ENCODE data around the gene HDAC5.

Gene HDAC5

GRCh38 chr17:44044071-44044470 lies 79.4 kb downstream of the HDAC5 start:
- Histone ChIP-seq H3K9me3 (ENCODE audit: insufficient read depth, low read length) (no peaks in the 10 kb centered on the region), H3K27ac (ENCODE audit: low read length) (no peak overlapping the region), H3K27me3 (ENCODE audit: low read depth, low read length) (no peaks in the 10 kb centered on the region), H4K20me1 (ENCODE audit: insufficient read depth, low read length) (peaks cover 26% of the 10 kb centered on the region), H3K4me2 (ENCODE audit: low read length) (no peak overlapping the region), H3K79me2 (ENCODE audit: low read length) (peaks cover 83% of the 10 kb centered on the region), H2AFZ (ENCODE audit: low read depth, low read length) (no peak overlapping the region), H3K36me3 (replicated peaks; ENCODE audit: low read depth, low read length) (peaks cover 30% of the 10 kb centered on the region), H3K4me3 (ENCODE audit: low read length) (no peak overlapping the region), H3K9ac (ENCODE audit: low read length) (no peak overlapping the region), H3K4me1 (ENCODE audit: low read length) (peaks cover 6% of the 10 kb centered on the region; the same call in 1 of the 2 replicates)
- no peak for TF ChIP-seq EZH2phosphoT487 (IDR thresholded peaks at IDR 0.05; ENCODE audit: low read depth)
- TF ChIP-seq CTCF (IDR thresholded peaks at IDR 0.05; ENCODE audit: low read depth, low read length) = no peak

- Histone ChIP-seq H3K4me1 (ENCODE audit: low read length) (peaks cover 6% of the 10 kb centered on the region; the same call in 1 of the 2 replicates), H3K9me3 (ENCODE audit: insufficient read depth, low read length) (no peaks in the 10 kb centered on the region), H3K4me3 (ENCODE audit: low read length) (no peak overlapping the region), H3K27ac (ENCODE audit: low read length) (no peak overlapping the region), H3K4me2 (ENCODE audit: low read length) (no peak overlapping the region), H2AFZ (ENCODE audit: low read depth, low read length) (no peak overlapping the region), H3K27me3 (ENCODE audit: low read depth, low read length) (no peaks in the 10 kb centered on the region), H3K9ac (ENCODE audit: low read length) (no peak overlapping the region), H3K36me3 (replicated peaks; ENCODE audit: low read depth, low read length) (peaks cover 29% of the 10 kb centered on the region), H4K20me1 (ENCODE audit: insufficient read depth, low read length) (peaks cover 23% of the 10 kb centered on the region), H3K79me2 (ENCODE audit: low read length) (peaks cover 75% of the 10 kb centered on the region)
- TF ChIP-seq CTCF (IDR thresholded peaks at IDR 0.05; ENCODE audit: low read depth, low read length) (no peak), EZH2phosphoT487 (IDR thresholded peaks at IDR 0.05; ENCODE audit: low read depth) (no peak)
Measured at GRCh38 chr17:44043272-44043696, 80.2 kb downstream of the HDAC5 start.

DNA sequence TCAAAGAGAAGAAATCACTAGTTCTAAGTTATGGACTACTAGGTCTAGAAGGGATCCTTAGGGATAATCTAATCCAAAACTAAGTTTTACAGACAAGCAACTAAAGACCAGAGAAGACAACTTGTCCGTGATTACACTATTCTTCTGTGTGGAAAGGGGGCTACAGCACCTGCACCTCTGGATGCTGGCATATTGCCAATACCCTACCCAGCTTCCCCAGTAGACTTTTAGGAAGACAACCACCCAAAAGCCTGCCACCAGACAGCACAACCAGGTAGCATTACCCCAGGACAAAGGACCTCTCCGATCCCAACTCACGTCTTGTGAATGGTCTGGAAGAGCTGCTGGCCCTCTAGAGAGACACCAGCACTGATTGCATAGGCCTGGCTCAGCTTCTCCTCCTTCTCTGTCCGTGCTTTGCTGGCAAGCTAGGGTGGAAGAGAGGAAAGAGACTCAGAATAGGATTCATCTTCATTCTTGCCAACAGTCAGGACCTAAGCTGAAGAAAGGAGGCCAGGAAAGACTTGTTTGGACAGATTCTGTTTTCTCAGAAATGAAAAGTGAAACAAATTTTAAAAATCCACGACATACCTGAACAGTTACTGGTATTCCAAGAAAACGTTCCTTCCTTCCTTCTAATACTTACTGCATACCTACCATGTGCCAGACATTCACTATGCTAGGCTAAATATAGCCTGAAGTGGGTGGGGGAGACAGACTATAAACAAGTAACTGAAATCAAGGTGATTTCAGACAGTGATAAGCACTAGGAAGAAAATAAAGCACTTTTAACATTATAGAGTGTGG lies 83.4 kb downstream of the HDAC5 start:
- Histone ChIP-seq H3K27ac (ENCODE audit: low read length) (no peak overlapping the region), H3K4me1 (ENCODE audit: low read length) (peaks cover 6% of the 10 kb centered on the region; the same call in 1 of the 2 replicates), H3K4me2 (ENCODE audit: low read length) (no peak overlapping the region), H4K20me1 (ENCODE audit: insufficient read depth, low read length) (peaks cover 23% of the 10 kb centered on the region), H3K79me2 (ENCODE audit: low read length) (peaks cover 49% of the 10 kb centered on the region), H3K27me3 (ENCODE audit: low read depth, low read length) (no peaks in the 10 kb centered on the region), H3K9me3 (ENCODE audit: insufficient read depth, low read length) (no peaks in the 10 kb centered on the region), H2AFZ (ENCODE audit: low read depth, low read length) (no peak overlapping the region), H3K9ac (ENCODE audit: low read length) (no peak overlapping the region), H3K36me3 (replicated peaks; ENCODE audit: low read depth, low read length) (peaks cover 33% of the 10 kb centered on the region), H3K4me3 (ENCODE audit: low read length) (no peak overlapping the region)
- no peak for TF ChIP-seq EZH2phosphoT487 (IDR thresholded peaks at IDR 0.05; ENCODE audit: low read depth)

- H3K4me2 ChIP-seq (ENCODE audit: low read length) = no peak overlapping the region
- H3K36me3 ChIP-seq (replicated peaks; ENCODE audit: low read depth, low read length) = peaks cover 34% of the 10 kb centered on the region
- no peak overlapping the region for H3K4me3 ChIP-seq (ENCODE audit: low read length)
- TF ChIP-seq CTCF (IDR thresholded peaks at IDR 0.05; ENCODE audit: low read depth, low read length) = no peak
- no peak for TF ChIP-seq EZH2phosphoT487 (IDR thresholded peaks at IDR 0.05; ENCODE audit: low read depth)
- no peak overlapping the region for H3K9ac ChIP-seq (ENCODE audit: low read length)
- H3K9me3 ChIP-seq (ENCODE audit: insufficient read depth, low read length) = no peaks in the 10 kb centered on the region
- H3K4me1 ChIP-seq (ENCODE audit: low read length) = peaks cover 13% of the 10 kb centered on the region
- no peaks in the 10 kb centered on the region for H3K27me3 ChIP-seq (ENCODE audit: low read depth, low read length)
- no peak overlapping the region for H2AFZ ChIP-seq (ENCODE audit: low read depth, low read length)
- no peak overlapping the region for H3K27ac ChIP-seq (ENCODE audit: low read length)
- H3K79me2 ChIP-seq (ENCODE audit: low read length) = peaks cover 37% of the 10 kb centered on the region
- H4K20me1 ChIP-seq (ENCODE audit: insufficient read depth, low read length) = peaks cover 17% of the 10 kb centered on the region
Measured at GRCh38 chr17:44038604-44039011, 84.8 kb downstream of the HDAC5 start.

Measured in OCI-LY3 (cell line).